Central memory CD8-positive, alpha-beta T cell (primary cell): ENCODE results near the gene SLC16A8.
"Not testable (repeated sequence)": the region's sequence is repeated elsewhere in the genome, so short reads cannot be mapped to it uniquely, and the experiment has no call there.

Experiments used
- ATAC-seq: fragments of 150-1000 bp; cut with Tn5 transposase; replicated peaks from 2 replicates; pipeline ENCODE4 v1.10.0; 2022; ENCODE audit warnings: mild to moderate bottlenecking, moderate FRiP score, moderate number of reproducible peaks; ENCODE audit not compliant: poor library complexity, severe bottlenecking; ENCODE audit errors: extremely low read depth
- DNase-seq, 2 donors: peaks; one replicate each; pipeline ENCODE4 v3.0.0; 2021; ENCODE audit warnings: low spot score in 2 of 2
- H3K27ac Mint-ChIP-seq: one replicate; pipeline ENCODE4 v1.8.0; 2022; ENCODE audit warnings: low read depth, mild to moderate bottlenecking, moderate library complexity, mixed read lengths
- H3K27me3 Mint-ChIP-seq: one replicate; pipeline ENCODE4 v1.8.0; 2022; ENCODE audit warnings: mixed read lengths
- H3K36me3 Mint-ChIP-seq: one replicate; pipeline ENCODE4 v1.8.0; 2022; ENCODE audit warnings: mild to moderate bottlenecking, moderate library complexity, mixed read lengths; ENCODE audit not compliant: insufficient read depth
- H3K4me1 Mint-ChIP-seq: one replicate; pipeline ENCODE4 v1.8.0; 2022; ENCODE audit warnings: mixed read lengths
- H3K4me3 Mint-ChIP-seq: one replicate; pipeline ENCODE4 v1.8.0; 2022; ENCODE audit warnings: mild to moderate bottlenecking, moderate library complexity, mixed read lengths
- H3K9me3 Mint-ChIP-seq: one replicate; pipeline ENCODE4 v1.8.0; 2022; ENCODE audit warnings: mixed read lengths

The SLC16A8 gene

DNA sequence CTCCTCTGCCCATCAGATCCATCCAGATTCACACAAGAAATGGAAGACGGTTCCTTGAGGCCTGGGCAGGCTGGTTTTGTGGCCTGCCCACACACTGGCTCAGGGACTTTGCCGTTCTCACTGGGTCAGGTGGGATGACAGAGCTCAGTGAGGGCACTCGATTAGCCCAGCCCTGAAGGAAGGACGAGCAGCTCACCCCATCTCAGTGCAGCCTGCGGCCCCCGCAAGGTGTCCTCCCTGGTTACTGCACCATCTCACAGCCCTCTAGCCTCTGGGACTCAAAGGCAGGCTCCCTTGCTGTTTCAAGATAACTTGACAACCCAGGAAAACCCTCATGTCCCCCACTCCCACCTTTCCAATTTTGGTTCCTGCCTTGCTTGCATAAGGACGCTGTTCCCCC lies 4.2 kb downstream of the SLC16A8 start:
- H3K27ac Mint-ChIP-seq, result no peak overlapping the region

DNA sequence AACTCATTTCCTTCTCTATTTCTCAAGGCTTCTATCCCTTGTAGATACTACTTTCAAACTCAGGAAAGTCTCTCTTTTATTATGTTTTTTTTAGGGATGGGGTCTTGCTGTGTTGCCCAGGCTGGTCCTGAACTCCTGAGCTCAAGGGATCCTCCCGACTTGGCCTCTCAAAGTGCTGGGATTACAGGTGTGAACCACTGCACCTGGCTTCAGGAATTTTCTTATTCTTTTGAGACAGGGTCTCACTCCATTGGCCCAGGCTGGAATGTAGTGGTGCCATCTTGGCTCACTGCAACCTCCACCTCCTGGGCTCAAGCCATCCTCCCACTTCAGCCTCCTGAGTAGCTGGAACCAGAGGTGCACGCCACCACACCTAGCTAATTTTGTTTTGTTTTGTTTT lies 4.8 kb downstream of the SLC16A8 start:
- not testable (repeated sequence) for H3K4me1 Mint-ChIP-seq, ATAC-seq, H3K36me3 Mint-ChIP-seq, H3K4me3 Mint-ChIP-seq, DNase-seq, H3K27ac Mint-ChIP-seq, H3K9me3 Mint-ChIP-seq
- peaks cover 11% of the 10 kb centered on the region for H3K27me3 Mint-ChIP-seq

More for the DNA sequence above, 4.2 kb downstream of the SLC16A8 start:
- peaks cover 11% of the 10 kb centered on the region for H3K27me3 Mint-ChIP-seq
- no peaks in the 10 kb centered on the region for H3K4me1 Mint-ChIP-seq
- DNase-seq, result no peak
- H3K4me3 Mint-ChIP-seq, result no peak overlapping the region
- ATAC-seq, result no peak
- H3K36me3 Mint-ChIP-seq, result no peaks in the 10 kb centered on the region
- H3K9me3 Mint-ChIP-seq, result no peaks in the 10 kb centered on the region

- Mint-ChIP-seq H3K4me1 (no peaks in the 10 kb centered on the region), H3K27ac (no peak overlapping the region), H3K36me3 (peaks cover 2% of the 10 kb centered on the region), H3K9me3 (no peaks in the 10 kb centered on the region), H3K27me3 (peaks cover 11% of the 10 kb centered on the region), H3K4me3 (no peak overlapping the region)
- no peak for DNase-seq
- no peak for ATAC-seq
Measured at GRCh38 chr22:38078046-38078840, 5.7 kb downstream of the SLC16A8 start.

DNA sequence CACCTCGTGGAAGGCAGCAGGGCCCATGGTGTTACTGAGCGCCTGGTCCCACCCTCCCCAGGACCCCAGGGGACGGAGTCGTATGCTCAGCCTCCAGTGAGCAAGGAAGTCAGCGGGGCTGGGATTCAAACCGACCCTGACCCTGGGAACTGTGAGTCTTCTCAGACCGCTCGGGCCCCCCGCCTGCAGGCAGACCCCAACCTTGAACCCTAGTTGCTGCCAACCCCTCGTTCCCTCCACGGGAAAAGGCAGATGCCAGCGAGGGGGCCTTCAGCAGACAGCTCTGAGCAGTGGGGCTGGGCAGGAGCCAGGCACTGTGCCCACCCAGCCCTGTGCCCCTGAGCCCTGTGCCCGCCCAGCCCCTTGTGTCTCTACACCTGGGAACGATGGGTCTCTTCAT lies 6.4 kb downstream of the SLC16A8 start:
- no peak overlapping the region for H3K4me3 Mint-ChIP-seq
- no peaks in the 10 kb centered on the region for H3K9me3 Mint-ChIP-seq
- DNase-seq (no peak), ATAC-seq (no peak)
- no peaks in the 10 kb centered on the region for H3K4me1 Mint-ChIP-seq
- peaks cover 4% of the 10 kb centered on the region for H3K36me3 Mint-ChIP-seq
- H3K27me3 Mint-ChIP-seq, result peaks cover 11% of the 10 kb centered on the region
- H3K27ac Mint-ChIP-seq, result no peak overlapping the region

- peaks cover 9% of the 10 kb centered on the region for H3K36me3 Mint-ChIP-seq
- no peaks in the 10 kb centered on the region for H3K9me3 Mint-ChIP-seq
- H3K27ac Mint-ChIP-seq, result no peak overlapping the region
- ATAC-seq (no peak), DNase-seq (no peak)
- no peak overlapping the region for H3K4me3 Mint-ChIP-seq
- H3K4me1 Mint-ChIP-seq, result no peaks in the 10 kb centered on the region
- H3K27me3 Mint-ChIP-seq, result peaks cover 11% of the 10 kb centered on the region
Measured at GRCh38 chr22:38077096-38077495, 6.9 kb downstream of the SLC16A8 start.

GRCh38 chr22:38075961-38076360 lies 8.0 kb downstream of the SLC16A8 start:
- Mint-ChIP-seq H3K4me1 (no peaks in the 10 kb centered on the region), H3K9me3 (no peaks in the 10 kb centered on the region), H3K36me3 (peaks cover 12% of the 10 kb centered on the region), H3K4me3 (no peak overlapping the region), H3K27me3 (peaks cover 11% of the 10 kb centered on the region), H3K27ac (no peak overlapping the region)
- no peak for ATAC-seq
- DNase-seq, result no peak

- peaks cover 7% of the 10 kb centered on the region for H3K27me3 Mint-ChIP-seq
- ATAC-seq, result no peak
- H3K27ac Mint-ChIP-seq, result no peak overlapping the region
Measured at GRCh38 chr22:38075105-38075825, 8.7 kb downstream of the SLC16A8 start.

GRCh38 chr22:38074181-38075104 lies 9.5 kb downstream of the SLC16A8 start:
- no peaks in the 10 kb centered on the region for H3K9me3 Mint-ChIP-seq
- no peak for DNase-seq
- no peaks in the 10 kb centered on the region for H3K4me1 Mint-ChIP-seq
- H3K36me3 Mint-ChIP-seq, result peaks cover 12% of the 10 kb centered on the region
- ATAC-seq, result no peak
- H3K27me3 Mint-ChIP-seq, result no peaks in the 10 kb centered on the region
- no peak overlapping the region for H3K4me3 Mint-ChIP-seq
- H3K27ac Mint-ChIP-seq, result no peak overlapping the region

More at GRCh38 chr22:38075105-38075825, 8.7 kb downstream of the SLC16A8 start:
- DNase-seq, result no peak
- no peak overlapping the region for H3K4me3 Mint-ChIP-seq
- no peaks in the 10 kb centered on the region for H3K9me3 Mint-ChIP-seq
- H3K4me1 Mint-ChIP-seq, result no peaks in the 10 kb centered on the region
- H3K36me3 Mint-ChIP-seq, result peaks cover 12% of the 10 kb centered on the region

GRCh38 chr22:38073150-38074130 lies 10.5 kb downstream of the SLC16A8 start:
- H3K27ac Mint-ChIP-seq, result no peak overlapping the region
- no peaks in the 10 kb centered on the region for H3K27me3 Mint-ChIP-seq
- no peaks in the 10 kb centered on the region for H3K9me3 Mint-ChIP-seq
- H3K4me3 Mint-ChIP-seq, result no peak overlapping the region
- ATAC-seq (no peak), DNase-seq (no peak)
- H3K36me3 Mint-ChIP-seq, result peaks cover 13% of the 10 kb centered on the region
- H3K4me1 Mint-ChIP-seq, result no peaks in the 10 kb centered on the region

- DNase-seq (no peak), ATAC-seq (no peak)
- Mint-ChIP-seq H3K27me3 (no peaks in the 10 kb centered on the region), H3K36me3 (peaks cover 17% of the 10 kb centered on the region), H3K27ac (no peak overlapping the region), H3K4me3 (no peak overlapping the region), H3K4me1 (no peaks in the 10 kb centered on the region), H3K9me3 (no peaks in the 10 kb centered on the region)
Measured at GRCh38 chr22:38072322-38073149, 11.4 kb downstream of the SLC16A8 start.
